ENCODE results near the gene ARL4C. TPM values are rescaled to one million over a fixed set of nuclear protein-coding genes. Genes with fewer than 3 reads are reported as not detected.

ARL4C gene
- total and polyA plus RNA-seq, 2 of the 8 experiments (the other 6 are each of a cell fraction or from before 2014, with no cell fraction given) = 7.0 to 16.9 TPM

- Histone ChIP-seq H2BK5ac (ENCODE audit: low read depth, low read length) (no peak overlapping the region), H3K14ac (ENCODE audit: insufficient read length) (no peak overlapping the region), H3K56ac (replicated peaks; ENCODE audit: insufficient read length, low read depth, low read length) (no peak overlapping the region), H2BK20ac (ENCODE audit: low read length) (no peak overlapping the region), H4K20me1 (replicated peaks in 1 of 2; ENCODE audit: control insufficient read depth in 1 of 2, insufficient read depth in 2 of 2, low read length in 2 of 2) (no peaks in the 10 kb centered on the region), H3K79me1 (ENCODE audit: low read depth, low read length) (no peaks in the 10 kb centered on the region), H4K8ac (ENCODE audit: extremely low read depth, insufficient read depth, low read length) (no peak overlapping the region), H2AK5ac (ENCODE audit: low read depth, low read length) (no peak overlapping the region), H3K4me1 (replicated peaks in 1 of 4; ENCODE audit: control insufficient read depth in 3 of 4, insufficient read depth in 4 of 4, low read length in 3 of 4) (peaks cover 4 to 13% (median 9%) of the 10 kb centered on the region in 4 experiments; a peak in 5 of 7 replicates), H2AFZ (ENCODE audit: low read length) (no peak overlapping the region), H3K27ac (ENCODE audit: low read depth, low read length) (no peak overlapping the region), H3K9me3 (ENCODE audit: insufficient read depth in 2 of 2, low read depth in 1 of 2, low read length in 1 of 2) (no peaks in the 10 kb centered on the region), H3K36me3 (ENCODE audit: control insufficient read depth in 2 of 4, insufficient read depth in 4 of 4, low read length in 3 of 4) (no peaks in the 10 kb centered on the region), H3K23ac (ENCODE audit: insufficient read length) (no peak overlapping the region), H3K18ac (ENCODE audit: extremely low read depth, low read length) (no peak overlapping the region; the same call in 1 of the 2 replicates), H2BK15ac (ENCODE audit: low read length) (no peak overlapping the region), H2BK120ac (replicated peaks; ENCODE audit: low read depth, low read length) (no peak overlapping the region), H3K27me3 (replicated peaks in 1 of 4; ENCODE audit: control insufficient read depth in 3 of 4, extremely low read depth in 1 of 4, insufficient read depth in 3 of 4, low read length in 3 of 4) (no peaks in the 10 kb centered on the region; a peak in 2 of 7 replicates), H3K79me2 (ENCODE audit: control insufficient read depth in 1 of 2, insufficient read depth in 2 of 2, low read length in 2 of 2) (no peaks in the 10 kb centered on the region), H3K23me2 (ENCODE audit: low read depth, low read length) (no peaks in the 10 kb centered on the region), H3K4me3 (ENCODE audit: extremely low read depth in 1 of 4, insufficient read depth in 2 of 4, low read depth in 3 of 4, low read length in 4 of 4) (no peak overlapping the region), H4K91ac (replicated peaks; ENCODE audit: insufficient read length, low read length) (no peak overlapping the region), H3K9ac (replicated peaks in 1 of 4; ENCODE audit: extremely low read depth in 1 of 4, low read depth in 3 of 4, low read length in 3 of 4) (no peak overlapping the region), H4K5ac (ENCODE audit: insufficient read length, low read depth, low read length) (no peak overlapping the region), H3K4me2 (ENCODE audit: insufficient read depth in 1 of 2, low read depth in 2 of 2, low read length in 2 of 2) (no peak overlapping the region; a peak in 1 of 4 replicates), H3K4ac (replicated peaks; ENCODE audit: insufficient read length, low read depth, low read length) (no peak overlapping the region), H2BK12ac (ENCODE audit: low read depth, low read length) (peak overlapping the region; percentile 1; the same call in 1 of the 2 replicates)
- WGBS, 2 experiments (ENCODE audit: extremely low coverage in 1 of 2, insufficient coverage in 1 of 2, insufficient read length in 1 of 2, insufficient replicate concordance in 2 of 2, low coverage in 1 of 2, low lambda C conversion rate in 2 of 2, missing lambda C conversion rate in 1 of 2) = 85% methylated on average over 5 of the region's 5 CpGs; no CpG with 5 or more reads in 1 of the 2 experiments
- FAIRE-seq (no peak), DNase-seq (ENCODE audit: low read depth in 1 of 2, low spot score in 2 of 2) (no peak)
- ChIA-PET CTCF (ENCODE audit: partially characterized antibody) (interaction anchor here (1.2 kb wide), 1 partner anchor 668 kb away, joined by 3 read pairs; no protein-coding TSS in a partner anchor), POLR2A (ENCODE audit: partially characterized antibody) (no interaction called here)
- TF ChIP-seq SIX5 (IDR thresholded peaks at IDR 0.05; ENCODE audit: low read depth, low read length) (no peak), RNF2 (IDR thresholded peaks at IDR 0.05; ENCODE audit: borderline replicate concordance, low read depth, low read length, missing control alignments, poor library complexity, severe bottlenecking) (no peak), BCL11A (IDR thresholded peaks at IDR 0.05; ENCODE audit: low read depth in 2 of 2, low read length in 2 of 2) (no peak), HDAC2 (IDR thresholded peaks at IDR 0.05; ENCODE audit: borderline replicate concordance in 1 of 2, low read depth in 2 of 2, low read length in 2 of 2) (no peak), HDAC6 (IDR thresholded peaks at IDR 0.05; ENCODE audit: low read depth, low read length) (no peak), KDM1A (IDR thresholded peaks at IDR 0.05; ENCODE audit: borderline replicate concordance, low read length) (no peak), SP4 (IDR thresholded peaks at IDR 0.05; ENCODE audit: low read length) (no peak), POLR2AphosphoS5 (IDR thresholded peaks at IDR 0.05; ENCODE audit: low read depth, low read length) (no peak), CHD1 (IDR thresholded peaks at IDR 0.05; ENCODE audit: low read depth, low read length) (no peak), RAD21 (IDR thresholded peaks at IDR 0.05 in 1 of 2, conservative IDR thresholded peaks at IDR 0.05 in 1 of 2; ENCODE audit: low read depth in 2 of 2, low read length in 2 of 2) (no peak), JUND (IDR thresholded peaks at IDR 0.05; ENCODE audit: low read length) (no peak)
- TF ChIP-seq, protein P1, sequence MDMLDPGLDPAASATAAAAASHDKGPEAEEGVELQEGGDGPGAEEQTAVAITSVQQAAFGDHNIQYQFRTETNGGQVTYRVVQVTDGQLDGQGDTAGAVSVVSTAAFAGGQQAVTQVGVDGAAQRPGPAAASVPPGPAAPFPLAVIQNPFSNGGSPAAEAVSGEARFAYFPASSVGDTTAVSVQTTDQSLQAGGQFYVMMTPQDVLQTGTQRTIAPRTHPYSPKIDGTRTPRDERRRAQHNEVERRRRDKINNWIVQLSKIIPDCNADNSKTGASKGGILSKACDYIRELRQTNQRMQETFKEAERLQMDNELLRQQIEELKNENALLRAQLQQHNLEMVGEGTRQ (IDR thresholded peaks at IDR 0.05; ENCODE audit: low read length) = no peak
Measured at GRCh38 chr2:234447963-234448362, 48.9 kb downstream of the ARL4C start.
